T-helper 22 cell (primary cell): ENCODE measurements around the gene NLK.
"Not testable (repeated sequence)": the region's sequence is repeated elsewhere in the genome, so short reads cannot be mapped to it uniquely, and the experiment has no call there.

Experiments used
- DNase-seq: peaks from one replicate; pipeline ENCODE4 v3.0.0-alpha.2; 2020; ENCODE audit warnings: low read depth

The NLK gene

DNA sequence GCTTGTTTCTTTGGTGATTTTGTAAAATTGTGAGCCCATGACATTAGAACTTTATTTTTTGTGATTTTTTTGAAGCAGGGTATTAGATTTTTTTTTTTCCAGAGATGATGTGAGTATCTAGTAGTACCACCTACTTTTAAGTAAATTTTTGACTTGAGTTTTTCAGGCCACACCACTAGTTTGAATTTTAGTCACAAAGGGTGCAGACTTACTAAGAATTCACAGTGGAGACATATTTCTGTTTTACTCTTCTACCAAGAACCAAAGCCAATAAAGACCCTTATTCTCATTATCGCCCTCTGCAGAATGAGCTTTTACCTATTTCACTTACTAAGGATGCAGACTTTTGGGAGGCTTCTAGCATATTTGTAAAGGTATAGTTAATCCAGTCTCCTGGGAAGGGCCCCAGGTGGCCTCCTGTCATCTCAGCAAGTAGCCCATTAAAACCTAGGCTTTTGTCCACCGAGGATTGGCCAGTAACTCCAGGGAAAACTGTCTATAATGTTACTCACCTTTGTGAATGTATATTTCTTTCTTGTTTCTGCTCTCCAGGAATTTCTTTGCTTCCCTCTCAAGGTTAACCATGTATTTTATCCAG is 30.6 kb downstream of the NLK start:
- no peak for DNase-seq

DNA sequence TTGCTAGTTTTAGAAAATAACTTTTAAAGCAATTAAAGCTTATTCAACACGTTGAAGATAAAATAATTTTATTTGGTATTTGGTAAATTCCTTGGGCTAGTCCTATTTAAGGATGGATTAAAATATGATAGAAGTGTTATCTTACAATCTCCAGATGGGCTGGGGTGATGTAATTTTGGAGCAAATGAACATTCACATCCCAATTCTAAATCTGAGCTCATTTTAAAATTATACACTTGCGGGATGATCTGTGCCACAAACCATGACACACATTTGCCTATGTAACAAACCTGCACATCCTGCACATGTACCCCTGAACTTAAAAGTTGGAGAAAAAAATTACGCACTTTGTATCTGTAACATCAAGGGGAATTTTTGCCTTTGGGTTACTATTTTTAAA is 31.5 kb downstream of the NLK start:
- DNase-seq: no peak

DNA sequence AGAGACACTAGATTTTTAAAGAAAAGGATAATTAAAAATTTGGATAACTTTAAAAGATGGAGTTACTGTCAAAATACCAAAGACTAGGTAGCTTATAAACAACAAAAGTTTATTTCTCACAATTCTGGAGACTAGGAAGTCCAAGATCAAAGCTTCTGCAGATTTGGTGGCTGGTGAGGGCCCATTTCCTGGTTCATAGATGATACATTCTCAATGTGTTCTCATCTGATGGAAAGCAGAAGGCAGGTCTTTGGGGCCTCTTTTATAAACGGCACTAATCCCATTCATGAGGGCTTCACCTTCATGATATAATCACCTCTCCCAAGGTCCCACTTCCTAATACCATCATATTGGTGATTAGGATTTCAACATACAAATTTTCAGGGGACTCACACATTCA is 33.7 kb downstream of the NLK start:
- no peak for DNase-seq

DNA sequence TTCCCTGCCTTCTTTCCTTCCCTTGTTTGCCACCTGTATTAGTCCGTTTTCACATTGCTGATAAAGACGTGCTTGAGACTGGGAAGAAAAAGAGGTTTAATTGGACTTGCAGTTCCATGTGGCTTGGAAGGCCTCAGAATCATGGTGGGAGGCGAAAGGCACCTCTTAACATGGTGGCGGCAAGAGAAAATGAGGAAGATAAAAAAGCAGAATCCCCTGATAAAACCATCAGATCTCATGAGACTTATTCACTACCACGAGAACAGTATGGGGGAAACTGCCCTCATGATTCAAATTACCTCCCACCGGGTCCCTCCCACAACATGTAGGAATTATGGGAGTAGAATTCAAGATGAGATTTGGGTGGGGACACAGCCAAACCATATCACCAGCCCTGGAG is 34.7 kb downstream of the NLK start:
- DNase-seq: not testable (repeated sequence)

DNA sequence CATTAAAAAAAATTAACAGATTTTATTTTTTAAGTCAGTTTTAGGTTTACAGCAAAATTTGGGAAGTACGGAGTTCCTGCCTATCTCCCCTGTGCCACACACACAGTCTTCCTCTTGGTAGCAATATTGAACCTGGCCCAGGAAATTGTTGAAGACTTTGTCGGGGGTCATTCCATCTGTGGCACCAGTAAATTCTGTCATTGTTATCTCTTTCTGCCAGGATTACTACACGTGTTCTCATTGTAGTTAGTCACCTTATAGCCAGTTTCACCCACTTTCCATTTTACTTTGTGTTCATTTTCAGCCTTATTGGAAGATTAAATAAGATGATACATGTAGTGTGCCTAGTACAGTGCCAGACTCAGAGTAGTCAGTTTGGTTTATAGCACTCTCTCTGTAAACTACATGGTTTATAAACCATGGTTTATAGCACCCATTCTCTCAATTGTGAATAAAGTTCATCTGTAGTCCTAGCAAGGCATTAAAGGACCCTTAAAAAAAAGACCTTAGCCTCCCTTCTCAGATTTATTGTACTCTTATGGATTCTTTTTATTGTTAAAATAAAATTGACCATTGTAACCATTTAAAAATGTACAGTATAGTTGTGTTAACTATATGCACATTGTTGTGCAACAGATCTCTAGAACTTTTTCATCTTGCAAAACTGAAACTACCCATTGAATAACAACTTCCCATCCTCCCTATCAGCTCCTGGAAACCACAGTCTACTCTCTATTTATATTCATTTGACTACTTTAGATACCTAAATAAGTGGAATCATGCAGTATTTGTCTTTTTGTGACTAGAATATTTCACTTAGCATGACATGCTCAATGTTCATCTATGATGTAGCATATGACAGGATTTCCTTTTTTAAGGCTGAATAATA is 36.1 kb downstream of the NLK start:
- no peak for DNase-seq

DNA sequence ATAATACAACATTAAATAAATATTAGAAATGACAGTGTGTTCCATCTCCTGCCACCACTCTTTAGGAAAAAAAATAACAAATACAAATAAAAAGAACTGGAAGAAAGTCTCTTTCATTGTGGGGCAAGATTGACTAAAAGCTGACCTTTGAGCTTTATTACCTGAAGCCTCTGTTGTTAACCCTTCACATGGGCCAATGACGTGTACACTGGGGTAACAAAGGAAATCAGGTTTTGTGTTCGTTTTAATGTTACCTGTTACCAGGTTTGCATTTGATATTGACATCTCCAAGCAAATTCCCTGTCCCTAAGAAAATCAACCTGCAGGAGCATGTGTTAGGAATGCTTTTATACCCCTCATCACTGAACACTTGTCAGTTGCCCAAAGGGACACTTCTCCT is 39.0 kb downstream of the NLK start:
- no peak for DNase-seq

DNA sequence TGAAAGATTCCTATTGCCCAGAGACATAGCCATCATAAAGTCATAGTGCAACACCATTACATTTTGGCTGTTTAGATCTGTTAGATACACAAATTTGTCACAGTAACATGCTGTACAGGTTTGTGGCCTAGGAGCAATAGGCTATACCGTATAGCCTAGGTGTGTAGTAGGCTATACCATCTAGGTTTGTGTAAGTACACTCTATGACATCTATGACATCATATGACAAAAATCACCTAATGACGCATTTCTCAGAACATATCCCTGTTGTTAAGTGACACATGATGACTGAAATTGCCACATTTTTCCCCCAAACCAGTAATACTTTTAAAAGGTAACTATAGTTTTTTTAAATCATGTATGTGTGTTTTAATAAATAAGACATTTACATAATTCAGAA is 43.3 kb downstream of the NLK start:
- DNase-seq: no peak

DNA sequence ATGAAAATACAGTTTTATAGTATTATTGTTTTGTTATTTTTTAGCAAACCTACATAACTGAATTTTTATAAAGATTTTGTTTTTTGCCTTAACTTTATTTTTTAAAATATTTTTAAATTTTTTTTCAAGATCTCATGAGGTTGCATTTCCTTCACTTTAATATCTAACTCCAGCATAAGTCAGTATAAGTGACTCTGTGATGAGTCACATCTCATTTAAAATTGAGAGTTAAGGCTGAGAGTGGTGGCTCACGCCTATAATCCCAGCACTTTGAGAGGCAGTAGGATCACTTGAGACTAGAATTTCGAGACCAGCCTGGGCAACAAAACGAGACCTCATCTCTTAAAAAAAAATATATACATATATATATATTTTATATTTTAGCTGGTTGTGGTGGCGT is 44.0 kb downstream of the NLK start:
- no peak for DNase-seq

DNA sequence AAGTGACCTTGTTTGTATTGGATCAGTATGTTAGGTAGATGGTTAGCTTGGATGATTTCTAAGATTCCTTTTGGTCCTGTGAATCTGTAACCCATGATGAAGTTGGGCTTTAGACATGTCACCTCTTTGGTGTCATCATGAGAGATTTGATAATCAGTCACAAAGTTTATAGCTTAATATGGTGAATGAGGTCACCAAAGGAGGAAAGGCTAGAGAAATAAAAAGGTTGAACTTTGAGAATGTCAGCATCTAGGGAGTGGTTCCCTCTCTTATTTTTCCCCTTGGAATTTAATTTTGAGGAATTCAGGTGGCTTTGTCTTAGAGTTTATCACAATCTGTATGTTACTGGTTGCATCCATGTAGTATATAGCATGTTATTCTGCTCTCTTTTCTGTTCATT is 45.3 kb downstream of the NLK start:
- no peak for DNase-seq

DNA sequence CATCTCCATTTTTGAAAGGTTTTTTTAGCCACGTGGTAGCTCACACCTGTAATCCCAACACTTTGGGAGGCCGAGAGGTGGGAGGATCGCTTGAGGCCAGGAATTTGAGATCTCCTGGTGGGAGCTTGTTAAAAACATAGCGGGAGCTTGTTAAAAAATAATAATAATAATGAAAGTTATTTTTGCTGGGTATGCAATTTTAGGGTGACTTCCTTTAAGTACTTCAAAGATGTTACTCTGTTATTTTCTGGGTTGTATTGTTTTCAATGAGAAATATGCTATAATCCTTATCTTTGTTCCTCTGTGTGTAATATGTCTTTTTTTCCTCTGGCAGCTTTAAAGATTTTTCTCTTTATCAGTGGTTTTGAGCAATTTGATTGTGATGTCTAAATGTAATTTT is 48.1 kb downstream of the NLK start:
- DNase-seq: no peak

DNA sequence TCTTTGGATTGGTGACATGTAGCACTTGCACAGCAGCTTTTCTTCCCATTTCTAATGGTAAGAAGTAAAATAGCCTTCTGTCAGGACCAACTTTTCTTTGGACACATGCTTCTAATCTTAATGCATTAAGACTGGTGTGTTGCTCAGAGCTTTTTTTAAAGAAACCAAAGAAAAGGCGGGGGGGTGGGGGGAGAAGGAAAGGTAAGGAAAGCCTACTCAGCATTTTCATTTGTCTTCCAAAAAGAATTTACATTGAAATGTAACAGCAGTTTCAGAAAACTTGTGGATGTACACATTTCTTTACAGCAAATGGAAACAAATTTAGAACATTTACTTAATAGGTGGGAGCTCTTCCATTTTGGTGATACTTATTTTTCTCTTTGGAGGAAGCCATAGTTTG is 49.6 kb downstream of the NLK start:
- DNase-seq: no peak

DNA sequence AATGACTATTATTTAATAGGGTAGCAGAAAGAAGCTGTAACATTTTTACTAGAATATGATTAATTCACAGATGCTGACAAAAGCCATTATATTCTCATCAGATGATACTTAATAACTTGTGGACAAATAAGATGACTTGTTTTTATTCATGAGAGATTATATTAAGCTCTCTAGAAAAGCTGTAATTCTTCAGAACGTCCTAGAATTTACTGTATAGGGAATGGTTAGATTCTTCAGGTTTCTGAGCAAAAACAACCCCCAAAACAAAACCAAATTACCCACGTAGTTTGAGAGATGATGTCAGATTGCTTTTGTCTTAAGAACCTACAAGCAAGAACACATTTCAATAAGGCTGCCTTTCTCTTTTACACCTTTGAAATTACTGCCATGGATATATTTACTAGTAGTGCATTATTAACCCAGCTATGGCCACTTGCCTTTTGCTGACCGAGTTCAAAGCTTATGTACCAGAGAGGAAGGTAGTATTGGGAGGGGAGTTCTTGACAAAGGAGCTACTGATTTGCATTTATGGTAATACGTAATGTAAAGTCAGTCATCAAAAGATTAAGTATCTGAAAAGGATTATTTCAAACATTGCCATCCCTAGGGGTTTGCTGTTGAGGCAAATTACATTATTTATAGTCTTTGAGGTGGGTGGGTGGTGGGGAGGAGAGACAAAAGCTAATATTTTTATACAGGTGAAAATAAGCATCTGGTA is 51.7 kb downstream of the NLK start:
- no peak for DNase-seq

DNA sequence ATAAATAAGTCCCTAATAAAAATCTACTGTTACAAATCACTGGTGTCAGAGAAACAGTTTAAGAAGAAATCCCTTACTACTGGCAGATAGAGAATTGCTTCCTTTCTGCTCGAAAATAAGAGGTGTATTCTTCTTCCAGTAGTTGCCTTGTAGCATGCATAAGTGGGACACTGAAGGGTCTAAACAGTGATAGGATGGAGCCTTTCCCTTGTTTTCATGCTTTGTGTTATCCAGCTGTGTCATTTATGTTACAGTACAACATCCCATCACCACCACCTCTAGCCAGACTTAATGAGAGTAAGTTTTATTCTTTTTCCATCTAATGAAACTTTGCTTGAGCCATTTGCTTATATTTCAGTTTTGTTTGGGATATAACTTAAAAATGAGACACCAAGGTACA is 54.3 kb downstream of the NLK start:
- DNase-seq: no peak

DNA sequence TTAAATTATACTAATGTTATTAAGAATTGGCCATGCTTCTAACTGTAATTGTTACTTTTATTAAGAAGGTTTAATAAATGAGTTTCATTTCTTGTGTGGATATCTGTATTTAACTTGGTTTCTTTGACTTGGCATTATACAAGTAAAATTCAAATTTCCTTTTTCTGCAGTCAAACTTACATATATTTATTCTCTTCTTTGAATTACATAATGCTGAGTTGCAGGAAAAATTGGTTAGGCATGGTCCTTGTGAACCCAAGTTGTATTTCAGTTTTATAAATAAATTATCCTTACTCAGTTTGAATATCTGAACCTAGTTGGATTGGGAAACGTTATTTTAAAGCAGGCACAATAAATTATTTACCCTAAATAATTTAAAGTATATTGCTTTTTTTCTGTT is 54.8 kb downstream of the NLK start:
- DNase-seq: no peak

DNA sequence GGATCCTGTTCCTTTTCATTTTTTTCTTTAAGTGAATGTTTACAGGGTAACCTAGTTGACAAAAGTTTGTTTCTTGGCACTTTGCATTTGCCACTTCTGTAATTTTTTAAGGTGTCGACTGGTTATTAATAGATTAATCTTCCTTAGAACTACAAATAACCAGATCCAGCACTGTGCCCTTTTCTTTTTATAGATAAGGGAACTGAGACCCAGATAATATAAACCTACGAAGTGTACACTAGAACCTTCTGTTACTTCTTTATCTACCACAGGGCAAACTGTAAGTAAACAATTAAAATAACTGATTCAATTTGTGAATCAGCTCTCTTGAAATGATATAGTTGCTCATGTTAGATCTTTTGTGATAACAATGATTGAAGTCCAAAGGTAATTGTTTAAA is 55.4 kb downstream of the NLK start:
- no peak for DNase-seq

DNA sequence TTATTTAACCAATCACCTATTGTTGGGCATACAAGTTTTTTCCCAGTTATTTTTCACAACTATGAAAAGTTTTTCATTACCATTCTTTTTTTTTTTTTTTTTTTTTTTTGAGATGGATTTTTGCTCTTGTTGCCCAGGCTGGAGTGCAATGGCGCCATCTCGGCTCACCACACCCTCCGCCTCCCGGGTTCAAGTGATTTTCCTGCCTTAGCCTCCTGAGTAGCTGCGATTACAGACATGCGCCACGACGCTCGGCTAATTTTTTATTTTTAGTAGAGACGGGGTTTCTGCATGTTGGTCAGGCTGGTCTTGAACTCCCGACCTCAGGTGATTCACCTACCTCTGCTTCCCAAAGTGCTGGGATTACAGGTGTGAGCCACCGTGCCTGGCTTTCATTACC is 56.1 kb downstream of the NLK start:
- not testable (repeated sequence) for DNase-seq

DNA sequence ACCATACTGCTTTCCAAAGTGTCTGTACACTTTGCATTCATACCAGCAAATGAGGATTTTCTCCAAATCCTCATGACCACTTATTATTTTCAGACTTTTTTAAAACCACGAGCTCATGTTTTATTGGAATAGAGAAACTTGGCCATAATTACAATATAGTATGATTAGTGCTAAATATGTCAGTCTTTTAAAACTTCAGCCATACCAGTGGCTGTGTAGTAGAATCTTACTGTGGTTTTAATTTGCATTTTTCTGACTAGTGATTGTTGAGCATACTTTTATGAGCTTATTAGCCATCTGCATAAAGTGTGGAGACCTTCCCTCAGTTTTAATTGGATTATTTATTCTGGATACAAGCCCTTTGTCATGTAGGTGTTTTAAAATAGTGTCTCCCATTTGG is 57.8 kb downstream of the NLK start:
- DNase-seq: no peak

DNA sequence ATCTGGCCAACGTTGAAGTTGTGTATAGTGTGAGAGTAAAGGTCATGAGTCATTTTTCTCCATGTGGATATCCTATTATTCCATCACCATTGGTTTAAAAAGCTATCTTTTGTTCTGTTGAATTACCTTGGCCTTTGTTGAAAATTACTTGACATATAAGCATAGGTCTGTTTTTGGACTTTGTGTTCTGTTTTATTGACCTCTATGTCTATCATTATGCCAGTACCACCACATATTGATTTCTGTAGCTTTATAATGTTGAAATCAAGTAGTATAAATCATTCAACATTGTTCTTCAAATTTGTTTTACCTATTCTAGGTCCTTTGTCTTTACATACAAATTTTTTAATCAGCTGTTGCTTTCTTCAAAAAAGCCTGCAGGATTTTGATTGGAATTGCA is 58.5 kb downstream of the NLK start:
- DNase-seq: no peak

DNA sequence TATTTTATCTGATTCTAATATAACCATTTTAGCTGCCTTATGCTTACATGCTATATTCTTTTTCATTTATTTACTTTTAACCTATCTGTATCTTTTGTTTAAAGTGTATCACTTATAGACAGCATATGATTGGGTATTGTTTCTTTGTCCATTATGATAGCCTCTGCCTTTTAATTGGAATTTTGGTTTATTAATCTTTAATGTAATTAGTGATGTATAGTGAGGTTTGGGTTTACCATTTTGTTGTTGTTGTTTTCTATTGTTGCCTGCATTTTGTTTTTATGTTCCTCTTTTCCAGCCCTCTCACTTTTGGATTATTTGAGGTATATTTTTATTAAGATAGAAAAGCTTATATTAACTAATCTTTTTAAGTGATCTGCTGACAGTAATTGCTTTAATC is 59.4 kb downstream of the NLK start:
- no peak for DNase-seq

DNA sequence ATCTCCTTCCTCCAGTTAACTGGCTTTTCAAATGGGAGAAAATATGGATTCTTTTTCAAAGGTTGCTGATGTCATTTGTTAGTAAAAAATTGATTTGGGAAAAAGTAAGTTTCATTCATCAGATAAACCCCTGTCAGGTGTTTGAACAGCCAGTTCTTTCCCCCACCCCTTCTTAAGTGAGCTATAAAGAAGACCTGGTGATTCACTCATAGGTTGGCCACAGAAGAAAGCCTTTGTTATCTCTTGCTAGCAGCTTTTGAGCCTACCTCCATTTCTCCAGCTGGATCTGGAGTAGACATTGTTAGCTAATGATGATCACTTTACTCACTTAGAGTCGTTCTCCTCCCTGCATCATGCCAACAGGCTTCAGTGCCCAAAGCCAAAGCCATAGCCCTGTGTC is 63.0 kb downstream of the NLK start:
- DNase-seq: no peak

DNA sequence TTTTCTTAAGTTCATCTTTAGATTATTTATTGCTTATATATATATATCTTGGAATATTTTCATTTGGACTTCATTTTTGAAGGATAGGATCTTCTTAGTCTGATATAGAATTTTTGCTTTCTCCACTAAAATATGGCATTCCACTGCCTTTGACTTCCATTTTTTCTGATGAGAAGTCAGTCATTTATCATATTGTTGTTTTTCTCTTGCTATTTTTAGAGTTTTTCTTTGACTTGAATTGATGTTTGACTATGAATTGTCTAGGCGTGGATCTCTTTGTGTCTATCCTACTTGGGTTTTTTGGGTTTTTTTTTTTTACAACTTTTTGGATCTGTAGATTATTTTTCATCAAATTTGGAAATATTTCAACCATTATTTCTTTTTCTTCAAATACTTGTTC is 67.7 kb downstream of the NLK start:
- DNase-seq: no peak

DNA sequence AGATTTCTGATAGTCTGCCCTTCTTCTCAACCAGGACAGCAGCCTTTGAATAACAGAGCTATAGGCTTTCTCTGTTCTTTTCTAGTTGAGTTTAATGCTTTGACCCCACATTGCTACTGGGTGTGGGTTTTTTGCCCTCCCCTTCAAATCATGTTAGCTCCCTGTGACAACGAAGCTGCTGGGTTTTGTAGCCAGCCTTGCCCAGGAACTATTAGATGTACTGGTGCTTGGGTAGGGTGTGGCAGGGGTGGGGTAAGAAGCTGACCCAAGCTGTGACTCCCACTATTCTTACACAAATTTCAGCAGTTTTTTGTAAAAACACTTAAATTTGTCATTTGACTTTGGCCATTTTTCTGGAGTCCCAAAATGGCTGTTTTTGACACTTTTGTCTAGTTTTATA is 69.7 kb downstream of the NLK start:
- no peak for DNase-seq

DNA sequence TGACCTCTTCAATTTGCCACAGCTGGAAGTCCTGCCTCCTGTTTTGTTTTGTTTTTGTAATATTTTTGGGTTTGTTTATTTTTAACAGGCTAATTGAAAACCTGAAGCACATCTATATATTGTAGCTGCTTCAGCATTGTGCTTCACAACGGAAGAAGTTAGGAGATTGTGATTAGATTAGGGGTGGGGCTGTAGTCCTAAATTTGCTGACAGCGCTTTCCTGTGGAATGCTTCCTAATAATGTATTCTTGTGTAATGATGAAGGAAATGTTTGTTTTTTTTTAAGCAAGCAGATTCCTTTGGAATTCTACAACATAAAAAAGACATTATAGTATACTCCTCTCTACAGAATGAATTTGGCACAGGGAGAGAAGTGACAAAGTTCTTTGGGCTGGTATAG is 70.1 kb downstream of the NLK start:
- DNase-seq: no peak
